Measurements from ENCODE around the gene HSD3B1.

HSD3B1 gene

DNA sequence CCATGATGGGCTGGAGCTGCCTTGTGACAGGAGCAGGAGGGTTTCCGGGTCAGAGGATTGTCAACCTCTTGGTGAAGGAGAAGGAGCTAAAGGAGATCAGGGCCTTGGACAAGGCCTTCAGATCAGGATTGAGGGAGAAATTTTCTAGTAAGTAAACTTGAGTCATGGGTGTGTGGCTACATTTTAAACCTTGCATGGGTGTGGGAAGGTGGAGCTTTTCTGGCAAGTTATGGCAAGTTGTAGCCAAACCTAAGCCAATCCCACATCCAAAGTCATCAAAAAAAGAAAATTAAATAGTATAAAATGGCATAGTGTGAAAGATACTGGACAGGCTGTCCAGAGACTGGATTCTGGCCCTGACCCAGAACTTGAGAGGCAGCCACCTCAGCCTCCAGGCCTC, 39.8 kb upstream of the HSD3B1 start:
- no peak overlapping the region for H3K27ac ChIP-seq (replicated peaks; ENCODE audit: low read length)
- H3K18ac ChIP-seq (ENCODE audit: low read length): no peak overlapping the region
- H2BK15ac ChIP-seq (ENCODE audit: low read length): no peak overlapping the region
- no peaks in the 10 kb centered on the region for H3K36me3 ChIP-seq (replicated peaks in 1 of 2; ENCODE audit: control insufficient read depth in 2 of 2, insufficient read depth in 2 of 2, low read length in 2 of 2)
- H3K27me3 ChIP-seq (ENCODE audit: control insufficient read depth in 3 of 3, insufficient read depth in 3 of 3, low read depth in 1 of 3, low read length in 3 of 3): peaks cover 0 to 5% (median 0%) of the 10 kb centered on the region in 3 experiments
- no peaks in the 10 kb centered on the region for H3K9me3 ChIP-seq (replicated peaks in 1 of 2; ENCODE audit: control insufficient read depth in 2 of 2, insufficient read depth in 1 of 2, low read depth in 1 of 2, low read length in 2 of 2)
- H3K23ac ChIP-seq (ENCODE audit: low read depth, low read length, poor library complexity): no peak overlapping the region
- H2AK5ac ChIP-seq (ENCODE audit: low read depth, low read length): no peak overlapping the region
- no peak overlapping the region for H3K4me3 ChIP-seq (ENCODE audit: low read length in 2 of 2)
- no peak overlapping the region for H2BK5ac ChIP-seq (ENCODE audit: low read length)
- H3K4ac ChIP-seq (ENCODE audit: low read length): no peak overlapping the region
- no peak overlapping the region for H4K91ac ChIP-seq (ENCODE audit: low read depth, low read length, poor library complexity)
- H3K4me2 ChIP-seq (ENCODE audit: insufficient read depth, low read length, poor library complexity, severe bottlenecking): no peak overlapping the region
- H2AFZ ChIP-seq (ENCODE audit: low read length): no peak overlapping the region
- no peaks in the 10 kb centered on the region for H3K4me1 ChIP-seq (ENCODE audit: control insufficient read depth in 2 of 2, insufficient read depth in 1 of 2, low read depth in 1 of 2, low read length in 2 of 2)
- H2BK120ac ChIP-seq (ENCODE audit: low read depth, low read length): no peak overlapping the region
- no peaks in the 10 kb centered on the region for H3K79me1 ChIP-seq (ENCODE audit: low read depth, low read length)
- DNase-seq (ENCODE audit: low spot score): no peak
- no peak overlapping the region for H4K8ac ChIP-seq (ENCODE audit: low read depth, low read length)
- no peak overlapping the region for H3K9ac ChIP-seq (ENCODE audit: low read depth, low read length, poor library complexity)
- no peak overlapping the region for H3K14ac ChIP-seq (ENCODE audit: low read length)
- WGBS, 2 donors (ENCODE audit: extremely low coverage in 2 of 2, insufficient read length in 2 of 2, insufficient replicate concordance in 1 of 2): no CpG with 5 or more reads among the region's 1 CpG
- H2BK12ac ChIP-seq (ENCODE audit: low read length): no peak overlapping the region

DNA sequence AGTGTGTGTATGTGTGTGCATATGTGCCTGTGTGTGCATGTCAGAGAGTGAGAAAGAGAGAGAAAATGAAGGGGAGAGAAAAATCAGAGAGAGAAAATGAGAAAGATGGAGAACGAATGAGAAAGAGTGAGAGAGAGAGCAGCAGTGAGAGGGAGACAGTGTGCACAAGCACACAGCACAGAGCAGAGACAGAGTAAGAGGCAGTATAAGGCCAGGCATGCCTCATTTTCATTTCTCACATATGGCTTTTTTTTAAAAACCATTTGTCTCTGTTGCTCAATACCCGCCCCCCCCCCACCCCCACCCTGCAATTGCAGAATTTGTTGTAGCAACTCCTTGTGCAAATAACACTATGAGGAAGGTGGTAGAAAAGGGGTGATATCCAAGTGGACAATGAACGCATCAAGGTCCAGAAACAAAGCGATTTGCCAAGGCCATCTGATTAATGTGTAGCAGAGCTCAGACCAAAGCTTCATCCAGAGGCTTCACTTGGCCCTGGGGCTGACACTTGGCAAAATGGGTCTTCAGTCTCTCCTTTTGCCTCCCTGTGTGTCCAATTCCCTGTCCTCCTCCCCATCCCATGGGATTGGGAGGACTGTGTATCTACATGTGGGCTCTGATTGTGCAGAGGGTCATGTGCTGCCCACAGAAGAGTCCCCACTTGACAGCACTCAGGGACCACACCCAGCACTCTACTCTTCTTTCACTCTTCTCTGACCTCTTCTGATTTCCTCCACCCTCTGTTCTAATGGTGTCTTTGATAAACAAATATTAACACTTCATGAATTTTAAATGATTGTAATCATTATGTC, 38.9 kb upstream of the HSD3B1 start:
- Histone ChIP-seq H4K8ac (ENCODE audit: low read depth, low read length) (no peak overlapping the region), H3K4me2 (ENCODE audit: insufficient read depth, low read length, poor library complexity, severe bottlenecking) (no peak overlapping the region), H2BK5ac (ENCODE audit: low read length) (no peak overlapping the region), H3K18ac (ENCODE audit: low read length) (no peak overlapping the region), H3K14ac (ENCODE audit: low read length) (no peak overlapping the region), H3K9ac (ENCODE audit: low read depth, low read length, poor library complexity) (no peak overlapping the region), H3K79me1 (ENCODE audit: low read depth, low read length) (no peaks in the 10 kb centered on the region), H3K9me3 (replicated peaks in 1 of 2; ENCODE audit: control insufficient read depth in 2 of 2, insufficient read depth in 1 of 2, low read depth in 1 of 2, low read length in 2 of 2) (no peaks in the 10 kb centered on the region), H2BK15ac (ENCODE audit: low read length) (no peak overlapping the region), H4K91ac (ENCODE audit: low read depth, low read length, poor library complexity) (no peak overlapping the region), H3K23ac (ENCODE audit: low read depth, low read length, poor library complexity) (no peak overlapping the region), H3K4me1 (ENCODE audit: control insufficient read depth in 2 of 2, insufficient read depth in 1 of 2, low read depth in 1 of 2, low read length in 2 of 2) (no peaks in the 10 kb centered on the region), H3K4ac (ENCODE audit: low read length) (no peak overlapping the region), H2BK120ac (ENCODE audit: low read depth, low read length) (no peak overlapping the region), H2AK5ac (ENCODE audit: low read depth, low read length) (no peak overlapping the region), H3K27me3 (ENCODE audit: control insufficient read depth in 3 of 3, insufficient read depth in 3 of 3, low read depth in 1 of 3, low read length in 3 of 3) (peaks cover 0 to 7% (median 0%) of the 10 kb centered on the region in 3 experiments), H2AFZ (ENCODE audit: low read length) (no peak overlapping the region), H3K4me3 (ENCODE audit: low read length in 2 of 2) (no peak overlapping the region), H3K36me3 (replicated peaks in 1 of 2; ENCODE audit: control insufficient read depth in 2 of 2, insufficient read depth in 2 of 2, low read length in 2 of 2) (no peaks in the 10 kb centered on the region), H2BK12ac (ENCODE audit: low read length) (no peak overlapping the region), H3K27ac (replicated peaks; ENCODE audit: low read length) (no peak overlapping the region)
- 100% methylated on average over 1 of the region's 4 CpGs; no CpG with 5 or more reads in 1 of the 2 donors for WGBS, 2 donors (ENCODE audit: extremely low coverage in 2 of 2, insufficient read length in 2 of 2, insufficient replicate concordance in 1 of 2)
- DNase-seq (ENCODE audit: low spot score): no peak

DNA sequence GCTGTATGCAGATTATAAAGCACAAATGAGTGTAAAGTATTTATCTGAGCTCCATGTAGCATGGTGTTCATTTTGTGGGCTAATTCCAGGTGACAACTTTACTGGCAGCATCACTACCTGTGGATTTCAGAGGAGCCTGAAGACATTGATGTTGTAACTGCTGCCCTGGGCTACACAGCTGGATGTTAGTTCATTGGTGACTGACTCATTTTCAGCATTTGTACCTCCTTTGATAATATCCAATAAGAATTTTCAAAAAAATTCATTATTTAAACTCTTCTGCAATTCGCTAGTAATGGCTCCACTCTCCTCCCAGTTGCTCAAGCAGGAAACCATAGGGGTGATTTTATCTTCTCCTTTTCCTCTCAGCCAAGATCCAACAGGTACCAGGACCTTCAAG, 37.3 kb upstream of the HSD3B1 start:
- no peaks in the 10 kb centered on the region for H3K79me1 ChIP-seq (ENCODE audit: low read depth, low read length)
- no peak overlapping the region for H2BK12ac ChIP-seq (ENCODE audit: low read length)
- H2BK15ac ChIP-seq (ENCODE audit: low read length): no peak overlapping the region
- H3K18ac ChIP-seq (ENCODE audit: low read length): no peak overlapping the region
- no peak overlapping the region for H3K4ac ChIP-seq (ENCODE audit: low read length)
- H3K27ac ChIP-seq (replicated peaks; ENCODE audit: low read length): no peak overlapping the region
- H3K23ac ChIP-seq (ENCODE audit: low read depth, low read length, poor library complexity): no peak overlapping the region
- H3K27me3 ChIP-seq (ENCODE audit: control insufficient read depth in 3 of 3, insufficient read depth in 3 of 3, low read depth in 1 of 3, low read length in 3 of 3): peaks cover 0 to 10% (median 0%) of the 10 kb centered on the region in 3 experiments
- no peak for DNase-seq (ENCODE audit: low spot score)
- no peak overlapping the region for H2BK120ac ChIP-seq (ENCODE audit: low read depth, low read length)
- H3K4me3 ChIP-seq (ENCODE audit: low read length in 2 of 2): no peak overlapping the region
- no peak overlapping the region for H3K4me2 ChIP-seq (ENCODE audit: insufficient read depth, low read length, poor library complexity, severe bottlenecking)
- H3K14ac ChIP-seq (ENCODE audit: low read length): no peak overlapping the region
- H4K8ac ChIP-seq (ENCODE audit: low read depth, low read length): no peak overlapping the region
- H2AK5ac ChIP-seq (ENCODE audit: low read depth, low read length): no peak overlapping the region
- no peak overlapping the region for H4K91ac ChIP-seq (ENCODE audit: low read depth, low read length, poor library complexity)
- no peak overlapping the region for H2AFZ ChIP-seq (ENCODE audit: low read length)
- no peak overlapping the region for H2BK5ac ChIP-seq (ENCODE audit: low read length)
- no CpG with 5 or more reads among the region's 1 CpG for whole genome bisulfite sequencing, 2 donors (ENCODE audit: extremely low coverage in 2 of 2, insufficient read length in 2 of 2, insufficient replicate concordance in 1 of 2)
- H3K4me1 ChIP-seq (ENCODE audit: control insufficient read depth in 2 of 2, insufficient read depth in 1 of 2, low read depth in 1 of 2, low read length in 2 of 2): no peaks in the 10 kb centered on the region
- H3K9ac ChIP-seq (ENCODE audit: low read depth, low read length, poor library complexity): no peak overlapping the region
- H3K36me3 ChIP-seq (replicated peaks in 1 of 2; ENCODE audit: control insufficient read depth in 2 of 2, insufficient read depth in 2 of 2, low read length in 2 of 2): no peaks in the 10 kb centered on the region
- no peaks in the 10 kb centered on the region for H3K9me3 ChIP-seq (replicated peaks in 1 of 2; ENCODE audit: control insufficient read depth in 2 of 2, insufficient read depth in 1 of 2, low read depth in 1 of 2, low read length in 2 of 2)

DNA sequence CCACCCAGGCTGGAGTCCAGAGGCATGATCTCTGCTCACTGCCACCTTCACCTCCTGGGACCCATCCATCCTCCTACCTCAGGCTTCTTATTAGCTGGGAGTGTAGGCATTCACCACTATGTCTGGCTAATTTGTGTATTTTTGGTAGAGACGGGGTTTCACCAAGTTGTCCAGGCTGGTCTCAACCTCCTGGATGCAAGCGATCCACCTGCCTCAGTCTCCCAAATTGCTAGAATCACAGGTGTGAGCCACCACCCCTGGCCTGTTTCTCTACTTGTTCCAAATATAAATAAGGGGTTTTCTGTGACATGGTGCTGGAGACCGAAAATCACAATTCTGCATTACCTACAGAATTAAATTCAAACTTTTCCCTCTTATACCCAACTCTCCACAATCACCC, 36.6 kb upstream of the HSD3B1 start:
- Histone ChIP-seq H3K18ac (ENCODE audit: low read length) (no peak overlapping the region), H3K27ac (replicated peaks; ENCODE audit: low read length) (no peak overlapping the region), H3K9me3 (replicated peaks in 1 of 2; ENCODE audit: control insufficient read depth in 2 of 2, insufficient read depth in 1 of 2, low read depth in 1 of 2, low read length in 2 of 2) (no peaks in the 10 kb centered on the region), H3K4me3 (ENCODE audit: low read length in 2 of 2) (no peak overlapping the region), H3K23ac (ENCODE audit: low read depth, low read length, poor library complexity) (no peak overlapping the region), H4K8ac (ENCODE audit: low read depth, low read length) (no peak overlapping the region), H2BK5ac (ENCODE audit: low read length) (no peak overlapping the region), H3K27me3 (ENCODE audit: control insufficient read depth in 3 of 3, insufficient read depth in 3 of 3, low read depth in 1 of 3, low read length in 3 of 3) (peaks cover 0 to 10% (median 0%) of the 10 kb centered on the region in 3 experiments), H3K4ac (ENCODE audit: low read length) (no peak overlapping the region), H4K91ac (ENCODE audit: low read depth, low read length, poor library complexity) (no peak overlapping the region), H3K4me1 (ENCODE audit: control insufficient read depth in 2 of 2, insufficient read depth in 1 of 2, low read depth in 1 of 2, low read length in 2 of 2) (no peaks in the 10 kb centered on the region), H3K14ac (ENCODE audit: low read length) (no peak overlapping the region), H3K9ac (ENCODE audit: low read depth, low read length, poor library complexity) (no peak overlapping the region), H3K79me1 (ENCODE audit: low read depth, low read length) (no peaks in the 10 kb centered on the region), H2BK12ac (ENCODE audit: low read length) (no peak overlapping the region), H2AK5ac (ENCODE audit: low read depth, low read length) (no peak overlapping the region), H2AFZ (ENCODE audit: low read length) (no peak overlapping the region), H2BK120ac (ENCODE audit: low read depth, low read length) (no peak overlapping the region), H3K36me3 (replicated peaks in 1 of 2; ENCODE audit: control insufficient read depth in 2 of 2, insufficient read depth in 2 of 2, low read length in 2 of 2) (no peaks in the 10 kb centered on the region), H2BK15ac (ENCODE audit: low read length) (no peak overlapping the region), H3K4me2 (ENCODE audit: insufficient read depth, low read length, poor library complexity, severe bottlenecking) (no peak overlapping the region)
- DNase-seq (ENCODE audit: low spot score): no peak
- no CpG with 5 or more reads among the region's 3 CpGs for WGBS, 2 donors (ENCODE audit: extremely low coverage in 2 of 2, insufficient read length in 2 of 2, insufficient replicate concordance in 1 of 2)
